ENCODE results near the gene PKP2.

Gene PKP2

GRCh38 chr12:32847287-32847686 is 49.3 kb downstream of the PKP2 start:
- H3K4me3 ChIP-seq (replicated peaks; ENCODE audit: low read depth, low read length), result no peak overlapping the region
- TF ChIP-seq CTCF (IDR thresholded peaks at IDR 0.05; ENCODE audit: low read depth, low read length, missing control alignments), result no peak
- DNase-seq (ENCODE audit: extremely low read depth, low read depth), result no peak

GRCh38 chr12:32846053-32846452 is 50.5 kb downstream of the PKP2 start:
- no peak for DNase-seq (ENCODE audit: extremely low read depth, low read depth)
- no peak for TF ChIP-seq CTCF (IDR thresholded peaks at IDR 0.05; ENCODE audit: low read depth, low read length, missing control alignments)
- no peak overlapping the region for H3K4me3 ChIP-seq (replicated peaks; ENCODE audit: low read depth, low read length)

GRCh38 chr12:32843528-32844095 is 53.0 kb downstream of the PKP2 start:
- H3K4me3 ChIP-seq (replicated peaks; ENCODE audit: low read depth, low read length), result no peak overlapping the region
- no peak for TF ChIP-seq CTCF (IDR thresholded peaks at IDR 0.05; ENCODE audit: low read depth, low read length, missing control alignments)
- DNase-seq (ENCODE audit: extremely low read depth, low read depth), result no peak

GRCh38 chr12:32841061-32841460 is 55.5 kb downstream of the PKP2 start:
- no peak for DNase-seq (ENCODE audit: extremely low read depth, low read depth)
- no peak for TF ChIP-seq CTCF (IDR thresholded peaks at IDR 0.05; ENCODE audit: low read depth, low read length, missing control alignments)
- H3K4me3 ChIP-seq (replicated peaks; ENCODE audit: low read depth, low read length), result no peak overlapping the region

- no peak overlapping the region for H3K4me3 ChIP-seq (replicated peaks; ENCODE audit: low read depth, low read length)
- no peak for DNase-seq (ENCODE audit: extremely low read depth, low read depth)
- no peak for TF ChIP-seq CTCF (IDR thresholded peaks at IDR 0.05; ENCODE audit: low read depth, low read length, missing control alignments)
Measured at GRCh38 chr12:32839828-32840227, 56.7 kb downstream of the PKP2 start.

- no peak for DNase-seq (ENCODE audit: extremely low read depth, low read depth)
- no peak for TF ChIP-seq CTCF (IDR thresholded peaks at IDR 0.05; ENCODE audit: low read depth, low read length, missing control alignments)
- H3K4me3 ChIP-seq (replicated peaks; ENCODE audit: low read depth, low read length), result no peak overlapping the region
Measured at GRCh38 chr12:32837974-32838373, 58.6 kb downstream of the PKP2 start.

GRCh38 chr12:32836710-32837109 is 59.9 kb downstream of the PKP2 start:
- DNase-seq (ENCODE audit: extremely low read depth, low read depth), result no peak
- H3K4me3 ChIP-seq (replicated peaks; ENCODE audit: low read depth, low read length), result no peak overlapping the region
- TF ChIP-seq CTCF (IDR thresholded peaks at IDR 0.05; ENCODE audit: low read depth, low read length, missing control alignments), result no peak
